Activated T-helper 1 cell treated with Interleukin-2 at 50 U/mL for 16 hours (primary cell): Measurements from ENCODE around the gene MRPL18.
"Not testable (repeated sequence)": the region's sequence is repeated elsewhere in the genome, so short reads cannot be mapped to it uniquely, and the experiment has no call there.

Experiments used
- DNase-seq: peaks from one replicate; pipeline ENCODE4 v3.0.0-alpha.2; 2020; ENCODE audit warnings: low read depth

The MRPL18 gene

GRCh38 chr6:159817951-159818739, 27.9 kb downstream of the MRPL18 start:
- no peak for DNase-seq

- DNase-seq = no peak
These were observed 28.8 kb downstream of the MRPL18 start for GRCh38 chr6:159819098-159819497.

- DNase-seq = no peak
These were observed 29.8 kb downstream of the MRPL18 start for GRCh38 chr6:159819932-159820640.

- DNase-seq = no peak
These were observed 30.9 kb downstream of the MRPL18 start for GRCh38 chr6:159821122-159821521.

- no peak for DNase-seq
These were observed 31.5 kb downstream of the MRPL18 start for GRCh38 chr6:159821726-159822125.

- no peak for DNase-seq
These were observed 33.7 kb downstream of the MRPL18 start for GRCh38 chr6:159823953-159824352.

- not testable (repeated sequence) for DNase-seq
These were observed 34.4 kb downstream of the MRPL18 start for GRCh38 chr6:159824690-159825089.

- DNase-seq = no peak
These were observed 35.7 kb downstream of the MRPL18 start for GRCh38 chr6:159826004-159826403.

- DNase-seq = no peak
These were observed 36.8 kb downstream of the MRPL18 start for GRCh38 chr6:159826968-159827647.

GRCh38 chr6:159828074-159828473, 37.8 kb downstream of the MRPL18 start:
- DNase-seq = no peak

- DNase-seq = no peak
These were observed 39.3 kb downstream of the MRPL18 start for GRCh38 chr6:159829526-159829925.

- no peak for DNase-seq
These were observed 40.5 kb downstream of the MRPL18 start for GRCh38 chr6:159830501-159831372.

GRCh38 chr6:159831373-159831679, 41.1 kb downstream of the MRPL18 start:
- no peak for DNase-seq

GRCh38 chr6:159832946-159833345, 42.7 kb downstream of the MRPL18 start:
- DNase-seq = no peak

GRCh38 chr6:159833556-159833955, 43.3 kb downstream of the MRPL18 start:
- DNase-seq = no peak

GRCh38 chr6:159833997-159834603, 43.8 kb downstream of the MRPL18 start:
- DNase-seq = no peak

GRCh38 chr6:159836718-159837490, 46.6 kb downstream of the MRPL18 start:
- no peak for DNase-seq

- DNase-seq = no peak
These were observed 47.2 kb downstream of the MRPL18 start for GRCh38 chr6:159837511-159837910.

- DNase-seq = no peak
These were observed 47.9 kb downstream of the MRPL18 start for GRCh38 chr6:159838020-159838744.

- no peak for DNase-seq
These were observed 51.8 kb downstream of the MRPL18 start for GRCh38 chr6:159842035-159842434.
